Astrocyte (in vitro differentiated cells and primary cell): ENCODE data around the gene PIWIL1. TPM values are rescaled to one million over a fixed set of nuclear protein-coding genes. Genes with fewer than 3 reads are reported as not detected.

Experiments used
- DNase-seq: peaks from one replicate; pipeline ENCODE4 v3.0.0-alpha.2; 2010; ENCODE audit warnings: low read depth
- FAIRE-seq: peaks from 2 replicates; lab custom pipeline; 2011; peaks lifted over from hg19 to GRCh38; lab: Jason Lieb, UNC
- H2AFZ ChIP-seq: 2 replicates; pipeline ENCODE4 v1.6.0; 2012; ENCODE audit warnings: low read depth, low read length, inconsistent platforms
- H3K27ac ChIP-seq: 2 replicates; pipeline ENCODE4 v1.5.1; 2011; ENCODE audit warnings: low read depth, low read length, inconsistent platforms
- H3K27me3 ChIP-seq: 2 replicates; pipeline ENCODE4 v1.6.0; 2011; ENCODE audit warnings: low read length, inconsistent platforms; ENCODE audit not compliant: insufficient read depth
- H3K36me3 ChIP-seq: 2 replicates; pipeline ENCODE4 v1.5.1; 2011; ENCODE audit warnings: low read length, inconsistent platforms; ENCODE audit not compliant: insufficient read depth
- H3K4me1 ChIP-seq: 2 replicates; pipeline ENCODE4 v1.5.1; 2011; ENCODE audit warnings: low read length, inconsistent platforms; ENCODE audit not compliant: insufficient read depth
- H3K4me2 ChIP-seq: 2 replicates; pipeline ENCODE4 v1.6.0; 2012; ENCODE audit warnings: low read length, inconsistent platforms
- H3K4me3 ChIP-seq: 2 replicates; pipeline ENCODE4 v1.5.1; 2011; ENCODE audit warnings: low read depth, mild to moderate bottlenecking, low read length, inconsistent platforms; ENCODE audit not compliant: insufficient read depth
- H3K79me2 ChIP-seq: 2 replicates; pipeline ENCODE4 v1.6.0; 2012; ENCODE audit warnings: mild to moderate bottlenecking, low read length, inconsistent platforms; ENCODE audit not compliant: insufficient read depth
- H3K9ac ChIP-seq: 2 replicates; pipeline ENCODE4 v1.6.0; 2012; ENCODE audit warnings: mild to moderate bottlenecking, low read length, inconsistent platforms
- H3K9me3 ChIP-seq: 2 replicates; pipeline ENCODE4 v1.5.1; 2012; ENCODE audit warnings: low read depth, mild to moderate bottlenecking, low read length, inconsistent platforms; ENCODE audit not compliant: insufficient read depth
- H4K20me1 ChIP-seq: 2 replicates; pipeline ENCODE4 v1.6.0; 2012; ENCODE audit warnings: low read length, inconsistent platforms; ENCODE audit not compliant: insufficient read depth
- H3K27ac Mint-ChIP-seq: one replicate; pipeline ENCODE4 v1.8.0; 2021; ENCODE audit warnings: mild to moderate bottlenecking, mixed read lengths; ENCODE audit not compliant: unreplicated experiment
- H3K27me3 Mint-ChIP-seq: one replicate; pipeline ENCODE4 v1.8.0; 2021; ENCODE audit warnings: low read depth, mixed read lengths; ENCODE audit not compliant: unreplicated experiment
- H3K36me3 Mint-ChIP-seq: one replicate; pipeline ENCODE4 v1.8.0; 2021; ENCODE audit warnings: low read depth, mixed read lengths; ENCODE audit not compliant: unreplicated experiment
- H3K4me1 Mint-ChIP-seq: one replicate; pipeline ENCODE4 v1.8.0; 2021; ENCODE audit warnings: low read depth, mixed read lengths; ENCODE audit not compliant: unreplicated experiment
- H3K4me3 Mint-ChIP-seq: one replicate; pipeline ENCODE4 v1.8.0; 2021; ENCODE audit warnings: mild to moderate bottlenecking, moderate library complexity, mixed read lengths; ENCODE audit not compliant: unreplicated experiment
- H3K9me3 Mint-ChIP-seq: one replicate; pipeline ENCODE4 v1.8.0; 2021; ENCODE audit warnings: mild to moderate bottlenecking, mixed read lengths; ENCODE audit not compliant: unreplicated experiment
- CTCF ChIP-seq: IDR thresholded peaks from 2 replicates; pipeline ENCODE4 v1.5.1; 2011; ENCODE audit warnings: low read depth, mild to moderate bottlenecking, inconsistent platforms, low read length, moderate library complexity; ENCODE audit not compliant: insufficient read depth
- EZH2 ChIP-seq: IDR thresholded peaks from 2 replicates; pipeline ENCODE4 v1.6.1; 2012; ENCODE audit warnings: mild to moderate bottlenecking, low read length, inconsistent platforms; ENCODE audit not compliant: insufficient read depth
- total RNA-seq: library from RNA; stranded (reverse); gene quantifications from 2 replicates; pipeline ENCODE4 v1.2.1, GENCODE V29; 2021

PIWIL1 gene
- total RNA-seq, 1 donor from 2014 or later = not detected

- H3K9me3 ChIP-seq = no peaks in the 10 kb centered on the region
- FAIRE-seq (no peak), DNase-seq (no peak)
- H3K27ac ChIP-seq = no peak overlapping the region
- Mint-ChIP-seq H3K4me3 (no peak overlapping the region), H3K36me3 (no peaks in the 10 kb centered on the region), H3K4me1 (no peaks in the 10 kb centered on the region), H3K27me3 (no peaks in the 10 kb centered on the region), H3K27ac (no peak overlapping the region), H3K9me3 (peaks cover 9% of the 10 kb centered on the region)
- no peak overlapping the region for H3K4me2 ChIP-seq
- no peaks in the 10 kb centered on the region for H3K4me1 ChIP-seq
- H3K4me3 ChIP-seq = no peak overlapping the region
- H3K27me3 ChIP-seq = no peaks in the 10 kb centered on the region
- TF ChIP-seq CTCF (no peak), EZH2 (no peak)
- no peak overlapping the region for H3K9ac ChIP-seq
- H3K79me2 ChIP-seq = no peaks in the 10 kb centered on the region
- no peaks in the 10 kb centered on the region for H3K36me3 ChIP-seq
- H4K20me1 ChIP-seq = no peaks in the 10 kb centered on the region
- H2AFZ ChIP-seq = no peak overlapping the region
Observed at GRCh38 chr12:130290114-130290513, 47.6 kb upstream of the PIWIL1 start.

DNA sequence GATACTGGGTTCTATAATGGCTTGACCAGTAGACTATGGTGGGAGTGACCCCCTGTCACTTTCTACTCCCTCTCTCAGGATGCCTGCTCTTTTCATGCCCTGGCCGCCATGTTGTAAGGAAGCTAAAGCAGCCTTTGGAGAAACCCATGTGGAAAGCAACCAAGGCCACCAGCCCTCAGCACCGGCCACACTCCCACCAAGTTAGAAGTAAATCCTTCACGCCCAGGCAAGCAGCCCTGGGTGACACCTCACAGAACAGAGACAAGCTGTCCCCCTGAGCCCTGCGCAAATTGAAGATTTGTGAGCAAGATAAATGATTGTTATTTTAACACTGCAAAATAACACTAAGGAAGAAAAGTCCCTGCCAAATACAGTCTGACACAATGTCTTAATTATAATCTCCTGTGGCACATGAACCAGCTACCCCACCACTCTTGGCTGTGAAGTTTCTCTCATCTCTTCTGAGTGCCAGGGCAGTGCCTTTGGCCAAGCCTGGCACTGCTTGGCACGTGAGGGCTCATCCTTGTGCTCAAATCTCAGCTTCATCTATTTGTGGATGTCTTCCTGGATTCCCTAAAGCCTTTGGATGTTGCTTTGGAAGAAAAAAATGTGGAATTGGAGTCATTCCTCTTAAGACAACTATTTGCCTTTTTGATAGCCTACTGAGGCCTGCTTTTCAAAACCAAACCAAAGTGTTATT, 39.2 kb upstream of the PIWIL1 start:
- TF ChIP-seq EZH2 = no peak
- TF ChIP-seq CTCF = no peak
- H3K27ac Mint-ChIP-seq = no peak overlapping the region
- FAIRE-seq = no peak

DNA sequence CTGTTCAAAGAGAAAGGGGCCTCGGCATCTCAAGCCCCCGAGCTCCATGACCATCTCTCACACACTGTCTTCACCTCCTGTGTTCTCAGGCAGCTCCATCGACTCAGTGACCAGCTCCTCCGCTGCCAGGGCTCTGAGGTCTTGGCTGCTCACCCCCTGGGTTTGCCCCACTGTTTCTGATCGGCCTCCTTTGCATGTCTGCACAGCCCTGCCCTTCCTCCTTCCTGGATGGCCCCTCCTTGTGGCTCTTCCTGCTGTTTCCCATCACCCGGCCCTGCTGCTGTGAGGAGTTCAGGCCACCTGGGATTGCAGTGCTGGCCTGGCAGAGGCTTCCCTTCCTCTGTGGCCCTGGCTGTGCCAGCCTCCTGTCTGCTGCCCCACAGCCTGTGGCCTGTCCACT, 38.1 kb upstream of the PIWIL1 start:
- H3K4me3 Mint-ChIP-seq = no peak overlapping the region
- H3K9me3 ChIP-seq = peaks cover 13% of the 10 kb centered on the region
- peaks cover 20% of the 10 kb centered on the region for H3K9me3 Mint-ChIP-seq
- no peaks in the 10 kb centered on the region for H4K20me1 ChIP-seq
- H3K4me1 Mint-ChIP-seq = no peaks in the 10 kb centered on the region
- DNase-seq (no peak), FAIRE-seq (no peak)
- H3K4me3 ChIP-seq = no peak overlapping the region
- TF ChIP-seq EZH2 (no peak), CTCF (no peak)
- no peak overlapping the region for H3K9ac ChIP-seq
- no peaks in the 10 kb centered on the region for H3K27me3 ChIP-seq
- H3K27ac Mint-ChIP-seq = no peak overlapping the region
- no peak overlapping the region for H2AFZ ChIP-seq
- H3K4me1 ChIP-seq = no peaks in the 10 kb centered on the region
- no peaks in the 10 kb centered on the region for H3K36me3 Mint-ChIP-seq
- H3K79me2 ChIP-seq = no peaks in the 10 kb centered on the region
- no peaks in the 10 kb centered on the region for H3K27me3 Mint-ChIP-seq
- H3K27ac ChIP-seq = no peak overlapping the region
- H3K4me2 ChIP-seq = no peak overlapping the region
- no peaks in the 10 kb centered on the region for H3K36me3 ChIP-seq

More for the DNA sequence above, 39.2 kb upstream of the PIWIL1 start:
- Mint-ChIP-seq H3K4me1 (no peaks in the 10 kb centered on the region), H3K9me3 (peaks cover 18% of the 10 kb centered on the region), H3K4me3 (no peak overlapping the region), H3K27me3 (no peaks in the 10 kb centered on the region), H3K36me3 (no peaks in the 10 kb centered on the region)
- H3K4me1 ChIP-seq = no peaks in the 10 kb centered on the region
- H3K79me2 ChIP-seq = no peaks in the 10 kb centered on the region
- DNase-seq = no peak
- no peak overlapping the region for H3K4me2 ChIP-seq
- H4K20me1 ChIP-seq = no peaks in the 10 kb centered on the region
- no peak overlapping the region for H2AFZ ChIP-seq
- H3K9ac ChIP-seq = no peak overlapping the region
- no peaks in the 10 kb centered on the region for H3K36me3 ChIP-seq
- H3K9me3 ChIP-seq = peaks cover 13% of the 10 kb centered on the region
- no peaks in the 10 kb centered on the region for H3K27me3 ChIP-seq
- no peak overlapping the region for H3K4me3 ChIP-seq
- no peak overlapping the region for H3K27ac ChIP-seq
